ENCODE data around the gene KRTAP9-7.
"Not testable (repeated sequence)": the region's sequence is repeated elsewhere in the genome, so short reads cannot be mapped to it uniquely, and the experiment has no call there.

DNA sequence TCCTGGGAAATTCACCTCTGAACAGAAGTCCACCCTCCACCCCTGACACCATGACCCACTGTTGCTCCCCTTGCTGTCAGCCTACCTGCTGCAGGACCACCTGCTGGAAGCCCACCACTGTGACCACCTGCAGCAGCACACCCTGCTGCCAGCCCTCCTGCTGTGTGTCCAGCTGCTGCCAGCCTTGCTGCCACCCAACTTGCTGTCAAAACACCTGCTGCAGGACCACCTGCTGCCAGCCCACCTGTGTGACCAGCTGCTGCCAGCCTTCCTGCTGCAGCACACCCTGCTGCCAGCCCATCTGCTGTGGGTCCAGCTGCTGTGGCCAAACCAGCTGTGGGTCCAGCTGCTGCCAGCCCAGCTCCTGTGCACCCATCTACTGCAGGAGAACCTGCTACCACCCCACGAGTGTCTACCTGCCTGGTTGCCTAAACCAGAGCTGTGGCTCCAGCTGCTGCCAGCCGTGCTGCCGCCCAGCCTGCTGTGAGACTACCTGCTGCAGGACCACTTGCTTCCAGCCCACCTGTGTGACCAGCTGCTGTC lies at the start of gene KRTAP9-7:
- not testable (repeated sequence) for TF ChIP-seq EZH2 (IDR thresholded peaks at IDR 0.05; ENCODE audit: insufficient read depth, poor library complexity, severe bottlenecking); EZH2phosphoT487 (IDR thresholded peaks at IDR 0.05; ENCODE audit: insufficient read depth, low read depth)
